WTC11 (cell line): ENCODE measurements around the gene PRLR. TPM values are rescaled to one million over a fixed set of nuclear protein-coding genes. Genes with fewer than 3 reads are reported as not detected.

ENCODE experiments used
- ATAC-seq: fragments of 200-7000 bp; cut with Tn5 transposase; 2 replicates; pipeline ENCODE4 v1.10.0; 2021; ENCODE audit warnings: mild to moderate bottlenecking, moderate library complexity
- CTCF ChIA-PET: fragments of 300-600 bp; sonication (Branson Sonifier 250); formaldehyde crosslinking; loops from one replicate; lab custom pipeline; 2021; ENCODE audit warnings: antibody characterized with exemption; lab: Charles Lee
- POLR2A ChIA-PET: fragments of 350-600 bp; sonication (Branson Sonifier 250); formaldehyde crosslinking; loops from one replicate; lab custom pipeline; 2021; ENCODE audit warnings: antibody characterized with exemption; lab: Charles Lee
- DNase-seq: peaks from one replicate; pipeline ENCODE4 v3.0.0; 2021; ENCODE audit warnings: low spot score
- H3K27ac Mint-ChIP-seq: 2 replicates; pipeline ENCODE4 v1.8.0; 2021; ENCODE audit warnings: mixed read lengths
- H3K27me3 Mint-ChIP-seq: 2 replicates; pipeline ENCODE4 v1.8.0; 2021; ENCODE audit warnings: low read depth, mild to moderate bottlenecking, moderate library complexity, mixed read lengths
- H3K36me3 Mint-ChIP-seq: 2 replicates; pipeline ENCODE4 v1.8.0; 2021; ENCODE audit warnings: mixed read lengths
- H3K4me1 Mint-ChIP-seq: 2 replicates; pipeline ENCODE4 v1.8.0; 2022; ENCODE audit warnings: mixed read lengths
- H3K4me3 Mint-ChIP-seq: 2 replicates; pipeline ENCODE4 v1.8.0; 2021; ENCODE audit warnings: mild to moderate bottlenecking, moderate library complexity, mixed read lengths
- H3K9me3 Mint-ChIP-seq: 2 replicates; pipeline ENCODE4 v1.8.0; 2021; ENCODE audit warnings: mixed read lengths
- ATF3 ChIP-seq: sonication (generic); formaldehyde crosslinking; conservative IDR thresholded peaks from 2 replicates; pipeline ENCODE4 v1.8.1; 2022; ENCODE audit warnings: mild to moderate bottlenecking, missing genetic modification reagents
- ATF6 ChIP-seq: sonication (generic); formaldehyde crosslinking; IDR thresholded peaks from 2 replicates; pipeline ENCODE4 v1.8.1; 2023; ENCODE audit warnings: mild to moderate bottlenecking, missing genetic modification reagents
- ESRRA ChIP-seq: sonication (generic); formaldehyde crosslinking; IDR thresholded peaks from 2 replicates; pipeline ENCODE4 v1.8.1; 2022; ENCODE audit warnings: mild to moderate bottlenecking, missing genetic modification reagents, borderline replicate concordance
- ETV6 ChIP-seq: sonication (generic); formaldehyde crosslinking; IDR thresholded peaks from 2 replicates; pipeline ENCODE4 v1.8.1; 2022; ENCODE audit warnings: mild to moderate bottlenecking, missing genetic modification reagents
- FOXK1 ChIP-seq: sonication (generic); formaldehyde crosslinking; IDR thresholded peaks from 2 replicates; pipeline ENCODE4 v1.8.0; 2022; ENCODE audit warnings: mild to moderate bottlenecking, moderate library complexity, missing genetic modification reagents
- FOXP4 ChIP-seq: sonication (generic); formaldehyde crosslinking; IDR thresholded peaks from 2 replicates; pipeline ENCODE4 v1.8.0; 2022; ENCODE audit warnings: mild to moderate bottlenecking, missing genetic modification reagents
- IRF2 ChIP-seq: sonication (generic); formaldehyde crosslinking; IDR thresholded peaks from 2 replicates; pipeline ENCODE4 v1.8.0; 2022; ENCODE audit warnings: low read depth, missing genetic modification reagents, borderline replicate concordance
- MLX ChIP-seq: sonication (generic); formaldehyde crosslinking; IDR thresholded peaks from 2 replicates; pipeline ENCODE4 v1.8.1; 2023; ENCODE audit warnings: mild to moderate bottlenecking, missing genetic modification reagents, moderate library complexity
- MXD4 ChIP-seq: fragments of 250-450 bp; sonication (Bioruptor Pico); IDR thresholded peaks from 2 replicates; pipeline ENCODE4 v1.8.0; 2021; ENCODE audit warnings: mild to moderate bottlenecking, moderate library complexity, borderline replicate concordance
- MYBL2 ChIP-seq: sonication (generic); formaldehyde crosslinking; IDR thresholded peaks from 2 replicates; pipeline ENCODE4 v1.8.1; 2023; ENCODE audit warnings: mild to moderate bottlenecking, moderate library complexity, missing genetic modification reagents
- NFE2L1 ChIP-seq: sonication (generic); formaldehyde crosslinking; IDR thresholded peaks from 2 replicates; pipeline ENCODE4 v1.8.1; 2023; ENCODE audit warnings: missing genetic modification reagents
- OVOL2 ChIP-seq: fragments of 250-450 bp; sonication (Bioruptor Pico); IDR thresholded peaks from 2 replicates; pipeline ENCODE4 v1.9.0; 2021; ENCODE audit warnings: mild to moderate bottlenecking, borderline replicate concordance
- PRDM15 ChIP-seq: sonication (generic); formaldehyde crosslinking; IDR thresholded peaks from 2 replicates; pipeline ENCODE4 v1.8.0; 2022; ENCODE audit warnings: missing genetic modification reagents
- RELA ChIP-seq: sonication (generic); formaldehyde crosslinking; IDR thresholded peaks from 2 replicates; pipeline ENCODE4 v1.8.1; 2022; ENCODE audit warnings: missing genetic modification reagents, mild to moderate bottlenecking, borderline replicate concordance
- SP1 ChIP-seq: sonication (generic); formaldehyde crosslinking; conservative IDR thresholded peaks from 2 replicates; pipeline ENCODE4 v1.8.1; 2022; ENCODE audit warnings: missing genetic modification reagents
- USF1 ChIP-seq: sonication (generic); formaldehyde crosslinking; IDR thresholded peaks from 2 replicates; pipeline ENCODE4 v1.8.0; 2022; ENCODE audit warnings: mild to moderate bottlenecking, missing genetic modification reagents
- ZNF138 ChIP-seq: sonication (generic); formaldehyde crosslinking; conservative IDR thresholded peaks from 2 replicates; pipeline ENCODE4 v1.8.1; 2022; ENCODE audit warnings: mild to moderate bottlenecking, moderate library complexity, missing genetic modification reagents
- ZNF232 ChIP-seq: sonication (generic); formaldehyde crosslinking; IDR thresholded peaks from 2 replicates; pipeline ENCODE4 v1.8.0; 2022; ENCODE audit warnings: mild to moderate bottlenecking, missing genetic modification reagents
- ZNF263 ChIP-seq: sonication (generic); formaldehyde crosslinking; IDR thresholded peaks from 2 replicates; pipeline ENCODE4 v1.8.1; 2022; ENCODE audit warnings: low read depth, mild to moderate bottlenecking, moderate library complexity, missing genetic modification reagents
- ZNF423 ChIP-seq: fragments of 250-450 bp; sonication (Bioruptor Pico); IDR thresholded peaks from 2 replicates; pipeline ENCODE4 v2.1.2; 2022; ENCODE audit warnings: mild to moderate bottlenecking, moderate library complexity
- total RNA-seq: library from RNA; stranded (reverse); gene quantifications from 3 replicates; pipeline ENCODE4 v1.2.3, GENCODE V29; 2021

Gene PRLR
- total RNA-seq, 1 experiment from 2014 or later, result 3.2 TPM

- POLR2A ChIA-PET, result no interaction called here
- no peak overlapping the region for H3K27ac Mint-ChIP-seq
- CTCF ChIA-PET, result no interaction called here
Measured at GRCh38 chr5:35133186-35133585, 97.1 kb downstream of the PRLR start.

More at GRCh38 chr5:35133186-35133585, 97.1 kb downstream of the PRLR start:
- Mint-ChIP-seq H3K4me1 (0 out of 2 replicates have a peak, but pooled peaks cover 2% of the 10 kb centered on the region), H3K27me3 (no peaks in the 10 kb centered on the region), H3K4me3 (no peak overlapping the region), H3K36me3 (no peaks in the 10 kb centered on the region; the same call in 1 of the 2 replicates), H3K9me3 (peaks cover 12% of the 10 kb centered on the region)
- ATAC-seq, result no peak
- TF ChIP-seq MXD4 (CRISPR knock-in tag), result no peak
- no peak for TF ChIP-seq IRF2 (CRISPR knock-in tag)
- no peak for TF ChIP-seq ETV6 (CRISPR knock-in tag)
- no peak for TF ChIP-seq ZNF263 (CRISPR knock-in tag)
- no peak for TF ChIP-seq RELA (CRISPR knock-in tag)
- TF ChIP-seq FOXK1 (CRISPR knock-in tag), result no peak
- TF ChIP-seq ZNF232, result no peak
- no peak for TF ChIP-seq ATF3
- TF ChIP-seq MLX (CRISPR knock-in tag), result no peak
- TF ChIP-seq ZNF138 (CRISPR knock-in tag), result no peak
- TF ChIP-seq SP1 (CRISPR knock-in tag), result no peak
- no peak for TF ChIP-seq OVOL2
- TF ChIP-seq NFE2L1 (CRISPR knock-in tag), result no peak
- no peak for TF ChIP-seq ZNF423 (CRISPR knock-in tag)
- no peak for TF ChIP-seq FOXP4
- TF ChIP-seq MYBL2 (CRISPR knock-in tag), result no peak
- no peak for TF ChIP-seq ESRRA (CRISPR knock-in tag)
- TF ChIP-seq USF1 (CRISPR knock-in tag), result no peak
- no peak for TF ChIP-seq ATF6
- TF ChIP-seq PRDM15 (CRISPR knock-in tag), result no peak
- no peak for DNase-seq
